Activated gamma-delta T cell treated with Interleukin-2 at 50 U/mL for 16 hours (primary cell): ENCODE results near the gene FMNL3.
"Not testable (repeated sequence)": the region's sequence is repeated elsewhere in the genome, so short reads cannot be mapped to it uniquely, and the experiment has no call there.

Experiments used
- DNase-seq: peaks from one replicate; pipeline ENCODE4 v3.0.0-alpha.2; 2020

FMNL3 gene

GRCh38 chr12:49626836-49627235 lies 80.4 kb downstream of the FMNL3 start:
- no peak for DNase-seq

GRCh38 chr12:49626169-49626835 lies 80.9 kb downstream of the FMNL3 start:
- no peak for DNase-seq

- no peak for DNase-seq
These were observed 82.2 kb downstream of the FMNL3 start for GRCh38 chr12:49624921-49625577.

- DNase-seq, result peak; percentile 80
These were observed 83.9 kb downstream of the FMNL3 start, which contains the start of gene PRPF40B for GRCh38 chr12:49623142-49623904. PRPF40B (plus strand) TSS chr12:49623561; CDS start chr12:49623591, 30 bp downstream.

- peak; percentile 49 for DNase-seq
These were observed 84.6 kb downstream of the FMNL3 start for GRCh38 chr12:49622501-49623141.

- no peak for DNase-seq
These were observed 85.3 kb downstream of the FMNL3 start for GRCh38 chr12:49621651-49622500.

- DNase-seq, result no peak
These were observed 87.9 kb downstream of the FMNL3 start for GRCh38 chr12:49619286-49619685.

- no peak for DNase-seq
These were observed 88.6 kb downstream of the FMNL3 start for GRCh38 chr12:49618576-49618975.

GRCh38 chr12:49616533-49617219 lies 90.5 kb downstream of the FMNL3 start:
- DNase-seq, result no peak

- no peak for DNase-seq
These were observed 91.5 kb downstream of the FMNL3 start for GRCh38 chr12:49615725-49616124.

GRCh38 chr12:49612210-49612609 lies 95.0 kb downstream of the FMNL3 start:
- DNase-seq, result no peak

GRCh38 chr12:49610785-49611184 lies 96.4 kb downstream of the FMNL3 start:
- not testable (repeated sequence) for DNase-seq

GRCh38 chr12:49609875-49610154 lies 97.4 kb downstream of the FMNL3 start:
- DNase-seq, result no peak

- no peak for DNase-seq
These were observed 97.9 kb downstream of the FMNL3 start for GRCh38 chr12:49609059-49609874.

GRCh38 chr12:49605539-49605938 lies 101.7 kb downstream of the FMNL3 start, which contains the start of gene FAM186B:
FAM186B (minus strand) TSS chr12:49605639; CDS start chr12:49605477, 162 bp downstream.
- not testable (repeated sequence) for DNase-seq

GRCh38 chr12:49604856-49605255 lies 102.3 kb downstream of the FMNL3 start:
- no peak for DNase-seq

- no peak for DNase-seq
These were observed 103.5 kb downstream of the FMNL3 start for GRCh38 chr12:49603721-49604120.

- no peak for DNase-seq
These were observed 107.2 kb downstream of the FMNL3 start for GRCh38 chr12:49599961-49600360.

- DNase-seq, result no peak
These were observed 108.7 kb downstream of the FMNL3 start for GRCh38 chr12:49598527-49598926.

GRCh38 chr12:49588721-49589516 lies 118.3 kb downstream of the FMNL3 start:
- DNase-seq, result no peak
